HL-60 (cell line): Measurements from ENCODE around the gene ARMC6.

Experiments used
- DNase-seq, 2 experiments: peaks; one replicate each; pipeline ENCODE4 v3.0.0-alpha.2; 2010 to 2020; ENCODE audit warnings: low read depth in 1 of 2, low spot score in 1 of 2
- H3K27ac ChIP-seq: fragments of 250-450 bp; sonication (Bioruptor Pico); replicated peaks from 2 replicates; pipeline ENCODE4 v1.5.1; 2020; ENCODE audit warnings: mild to moderate bottlenecking, moderate library complexity
- H3K27me3 ChIP-seq: fragments of 250-450 bp; sonication (Bioruptor Pico); 2 replicates; pipeline ENCODE4 v1.5.1; 2021; ENCODE audit warnings: mild to moderate bottlenecking, moderate library complexity; ENCODE audit not compliant: insufficient read depth, poor library complexity, severe bottlenecking
- H3K4me3 ChIP-seq: replicated peaks from 2 replicates; pipeline ENCODE4 v1.5.1; 2011; ENCODE audit warnings: mild to moderate bottlenecking, control low read depth, low read length; ENCODE audit not compliant: insufficient read depth
- GABPA ChIP-seq: IDR thresholded peaks from 2 replicates; pipeline ENCODE4 v1.6.1; 2012; ENCODE audit warnings: low read depth
- POLR2AphosphoS5 ChIP-seq: IDR thresholded peaks from 2 replicates; pipeline ENCODE4 v1.6.1; 2012; ENCODE audit warnings: low read depth
- SPI1 ChIP-seq: IDR thresholded peaks from 2 replicates; pipeline ENCODE4 v1.6.1; 2012; ENCODE audit warnings: low read depth, mild to moderate bottlenecking, borderline replicate concordance
- TF ChIP-seq, protein P1 (sequence below): IDR thresholded peaks from one replicate; pipeline ENCODE4 v1.5.1; 2011; ENCODE audit warnings: low read length, control low read depth, inconsistent platforms; ENCODE audit not compliant: insufficient read depth
- TF ChIP-seq, protein P2 (sequence below): IDR thresholded peaks from 2 replicates; pipeline ENCODE4 v1.6.1; 2012; ENCODE audit warnings: low read depth; ENCODE audit not compliant: insufficient replicate concordance

Gene ARMC6

GRCh38 chr19:19067276-19068072 lies 34.1 kb downstream of the ARMC6 start:
- no peak overlapping the region for H3K4me3 ChIP-seq
- TF ChIP-seq, protein P1, sequence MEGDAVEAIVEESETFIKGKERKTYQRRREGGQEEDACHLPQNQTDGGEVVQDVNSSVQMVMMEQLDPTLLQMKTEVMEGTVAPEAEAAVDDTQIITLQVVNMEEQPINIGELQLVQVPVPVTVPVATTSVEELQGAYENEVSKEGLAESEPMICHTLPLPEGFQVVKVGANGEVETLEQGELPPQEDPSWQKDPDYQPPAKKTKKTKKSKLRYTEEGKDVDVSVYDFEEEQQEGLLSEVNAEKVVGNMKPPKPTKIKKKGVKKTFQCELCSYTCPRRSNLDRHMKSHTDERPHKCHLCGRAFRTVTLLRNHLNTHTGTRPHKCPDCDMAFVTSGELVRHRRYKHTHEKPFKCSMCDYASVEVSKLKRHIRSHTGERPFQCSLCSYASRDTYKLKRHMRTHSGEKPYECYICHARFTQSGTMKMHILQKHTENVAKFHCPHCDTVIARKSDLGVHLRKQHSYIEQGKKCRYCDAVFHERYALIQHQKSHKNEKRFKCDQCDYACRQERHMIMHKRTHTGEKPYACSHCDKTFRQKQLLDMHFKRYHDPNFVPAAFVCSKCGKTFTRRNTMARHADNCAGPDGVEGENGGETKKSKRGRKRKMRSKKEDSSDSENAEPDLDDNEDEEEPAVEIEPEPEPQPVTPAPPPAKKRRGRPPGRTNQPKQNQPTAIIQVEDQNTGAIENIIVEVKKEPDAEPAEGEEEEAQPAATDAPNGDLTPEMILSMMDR: no peak
- TF ChIP-seq GABPA (no peak), POLR2AphosphoS5 (no peak), SPI1 (no peak)
- TF ChIP-seq, protein P2, sequence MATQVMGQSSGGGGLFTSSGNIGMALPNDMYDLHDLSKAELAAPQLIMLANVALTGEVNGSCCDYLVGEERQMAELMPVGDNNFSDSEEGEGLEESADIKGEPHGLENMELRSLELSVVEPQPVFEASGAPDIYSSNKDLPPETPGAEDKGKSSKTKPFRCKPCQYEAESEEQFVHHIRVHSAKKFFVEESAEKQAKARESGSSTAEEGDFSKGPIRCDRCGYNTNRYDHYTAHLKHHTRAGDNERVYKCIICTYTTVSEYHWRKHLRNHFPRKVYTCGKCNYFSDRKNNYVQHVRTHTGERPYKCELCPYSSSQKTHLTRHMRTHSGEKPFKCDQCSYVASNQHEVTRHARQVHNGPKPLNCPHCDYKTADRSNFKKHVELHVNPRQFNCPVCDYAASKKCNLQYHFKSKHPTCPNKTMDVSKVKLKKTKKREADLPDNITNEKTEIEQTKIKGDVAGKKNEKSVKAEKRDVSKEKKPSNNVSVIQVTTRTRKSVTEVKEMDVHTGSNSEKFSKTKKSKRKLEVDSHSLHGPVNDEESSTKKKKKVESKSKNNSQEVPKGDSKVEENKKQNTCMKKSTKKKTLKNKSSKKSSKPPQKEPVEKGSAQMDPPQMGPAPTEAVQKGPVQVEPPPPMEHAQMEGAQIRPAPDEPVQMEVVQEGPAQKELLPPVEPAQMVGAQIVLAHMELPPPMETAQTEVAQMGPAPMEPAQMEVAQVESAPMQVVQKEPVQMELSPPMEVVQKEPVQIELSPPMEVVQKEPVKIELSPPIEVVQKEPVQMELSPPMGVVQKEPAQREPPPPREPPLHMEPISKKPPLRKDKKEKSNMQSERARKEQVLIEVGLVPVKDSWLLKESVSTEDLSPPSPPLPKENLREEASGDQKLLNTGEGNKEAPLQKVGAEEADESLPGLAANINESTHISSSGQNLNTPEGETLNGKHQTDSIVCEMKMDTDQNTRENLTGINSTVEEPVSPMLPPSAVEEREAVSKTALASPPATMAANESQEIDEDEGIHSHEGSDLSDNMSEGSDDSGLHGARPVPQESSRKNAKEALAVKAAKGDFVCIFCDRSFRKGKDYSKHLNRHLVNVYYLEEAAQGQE: no peak
- DNase-seq: peak in 1 of 2 experiments; percentile 23
- no peak overlapping the region for H3K27ac ChIP-seq
- H3K27me3 ChIP-seq: no peaks in the 10 kb centered on the region

GRCh38 chr19:19068659-19069654 lies 35.6 kb downstream of the ARMC6 start:
- DNase-seq: no peak
- Histone ChIP-seq H3K27me3 (no peaks in the 10 kb centered on the region), H3K27ac (no peak overlapping the region), H3K4me3 (no peak overlapping the region)
- TF ChIP-seq POLR2AphosphoS5 (no peak), GABPA (no peak), SPI1 (no peak)
- TF ChIP-seq, protein P1: no peak
- TF ChIP-seq, protein P2: no peak

- Histone ChIP-seq H3K4me3 (no peak overlapping the region), H3K27me3 (no peaks in the 10 kb centered on the region), H3K27ac (no peak overlapping the region)
- TF ChIP-seq GABPA (no peak), SPI1 (no peak), POLR2AphosphoS5 (no peak)
- TF ChIP-seq, protein P2: no peak
- TF ChIP-seq, protein P1: no peak
- DNase-seq: no peak
These were observed 38.5 kb downstream of the ARMC6 start for GRCh38 chr19:19071897-19072296.
